ENCODE data around the gene RNF144B. TPM values are rescaled to one million over a fixed set of nuclear protein-coding genes. Genes with fewer than 3 reads are reported as not detected.

Gene RNF144B
- total RNA-seq, 1 experiment from 2014 or later = 2.3 TPM

DNA sequence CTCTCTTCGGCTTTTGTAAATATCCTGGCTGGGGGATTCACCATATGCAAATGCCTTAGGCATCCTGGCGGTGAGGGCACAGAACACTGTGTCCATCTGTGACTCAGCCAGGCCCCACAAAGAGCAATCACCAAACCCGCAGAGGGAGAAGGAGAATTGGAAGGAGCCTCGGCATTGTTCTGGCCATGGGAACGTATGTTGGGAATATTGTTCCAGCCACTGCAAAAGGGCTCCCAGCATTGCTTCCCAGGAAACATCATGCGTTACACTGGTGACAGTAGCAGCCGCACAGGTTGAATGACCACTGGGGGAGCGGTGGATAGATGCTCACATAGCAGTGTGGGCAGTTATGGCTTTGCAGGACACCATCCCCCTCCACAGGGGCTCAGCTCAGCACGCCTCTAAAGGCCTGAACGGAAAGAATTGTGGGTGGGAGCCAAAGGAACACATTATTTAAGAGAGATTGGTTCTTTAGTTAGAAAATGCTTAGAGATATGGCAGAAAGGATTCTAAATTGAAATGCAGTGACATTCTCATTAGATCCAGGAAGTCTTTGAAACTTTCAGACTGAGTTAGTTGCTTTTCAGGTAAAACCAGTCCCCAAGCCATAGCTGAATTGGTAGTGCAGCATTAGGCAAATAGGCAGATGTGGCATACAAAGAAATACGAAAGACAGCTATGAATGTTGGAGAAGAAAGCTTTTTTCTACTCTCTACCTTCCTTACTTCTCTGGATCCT lies 104.3 kb downstream of the RNF144B start:
- no peaks in the 10 kb centered on the region for H3K36me3 Mint-ChIP-seq (ENCODE audit: insufficient read depth in 1 of 3, low read depth in 3 of 3)

More for the DNA sequence above, 104.3 kb downstream of the RNF144B start:
- Histone ChIP-seq H4K91ac (ENCODE audit: insufficient read length, low read depth, low read length) (no peak overlapping the region), H3K23me2 (ENCODE audit: insufficient read length, low read depth, low read length, poor library complexity, severe bottlenecking) (no peaks in the 10 kb centered on the region), H2AFZ (ENCODE audit: low read length) (no peak overlapping the region), H4K8ac (replicated peaks; ENCODE audit: insufficient read length, low read depth, low read length) (no peak overlapping the region), H3K23ac (ENCODE audit: insufficient read length, low read depth, low read length) (no peak overlapping the region), H3T11ph (ENCODE audit: low read length) (no peak overlapping the region), H3K79me1 (ENCODE audit: insufficient read depth, low read depth, low read length, poor library complexity, severe bottlenecking) (no peaks in the 10 kb centered on the region), H3K27me3 (ENCODE audit: insufficient read depth, low read length) (no peaks in the 10 kb centered on the region), H4K5ac (ENCODE audit: insufficient read length, low read depth, low read length) (no peak overlapping the region), H2BK120ac (ENCODE audit: low read depth, low read length, poor library complexity, severe bottlenecking) (no peak overlapping the region), H2BK20ac (ENCODE audit: low read depth, low read length, poor library complexity, severe bottlenecking) (no peak overlapping the region), H3K4me1 (ENCODE audit: insufficient read depth, low read length) (peaks cover 12% of the 10 kb centered on the region; the same call in 1 of the 2 replicates), H2BK5ac (ENCODE audit: insufficient read length, low read length) (no peak overlapping the region), H4K20me1 (ENCODE audit: control insufficient read depth, insufficient read depth, insufficient read length) (no peaks in the 10 kb centered on the region), H2AK5ac (ENCODE audit: insufficient read length, low read length) (no peak overlapping the region), H3K27ac (ENCODE audit: insufficient read length, low read depth, low read length) (no peak overlapping the region), H3K79me2 (ENCODE audit: insufficient read depth, low read length) (no peaks in the 10 kb centered on the region), H3K14ac (ENCODE audit: insufficient read depth, low read length) (no peak overlapping the region), H3K4me2 (ENCODE audit: insufficient read depth, insufficient read length, low read length) (no peak overlapping the region), H3K9ac (ENCODE audit: extremely low read depth, insufficient read length, low read length) (no peak overlapping the region), H3K4ac (ENCODE audit: low read depth, low read length) (no peak overlapping the region), H3K18ac (ENCODE audit: insufficient read length, low read depth, low read length) (no peak overlapping the region), H2BK12ac (ENCODE audit: insufficient read length, low read depth, low read length) (no peak overlapping the region), H2BK15ac (ENCODE audit: low read depth, low read length) (no peak overlapping the region), H3K9me3 (ENCODE audit: control insufficient read depth, low read depth, low read length) (no peaks in the 10 kb centered on the region), H3K56ac (ENCODE audit: insufficient read length, low read depth, low read length) (no peak overlapping the region)
- Mint-ChIP-seq H3K4me1 (peaks cover 24 to 30% of the 10 kb centered on the region in 2 experiments), H3K9me3 (no peaks in the 10 kb centered on the region), H3K27me3 (ENCODE audit: low read depth) (no peaks in the 10 kb centered on the region), H3K4me3 (no peak overlapping the region), H3K27ac (no peak overlapping the region; a peak in 1 of 7 replicates)
- TF ChIP-seq, protein P1, sequence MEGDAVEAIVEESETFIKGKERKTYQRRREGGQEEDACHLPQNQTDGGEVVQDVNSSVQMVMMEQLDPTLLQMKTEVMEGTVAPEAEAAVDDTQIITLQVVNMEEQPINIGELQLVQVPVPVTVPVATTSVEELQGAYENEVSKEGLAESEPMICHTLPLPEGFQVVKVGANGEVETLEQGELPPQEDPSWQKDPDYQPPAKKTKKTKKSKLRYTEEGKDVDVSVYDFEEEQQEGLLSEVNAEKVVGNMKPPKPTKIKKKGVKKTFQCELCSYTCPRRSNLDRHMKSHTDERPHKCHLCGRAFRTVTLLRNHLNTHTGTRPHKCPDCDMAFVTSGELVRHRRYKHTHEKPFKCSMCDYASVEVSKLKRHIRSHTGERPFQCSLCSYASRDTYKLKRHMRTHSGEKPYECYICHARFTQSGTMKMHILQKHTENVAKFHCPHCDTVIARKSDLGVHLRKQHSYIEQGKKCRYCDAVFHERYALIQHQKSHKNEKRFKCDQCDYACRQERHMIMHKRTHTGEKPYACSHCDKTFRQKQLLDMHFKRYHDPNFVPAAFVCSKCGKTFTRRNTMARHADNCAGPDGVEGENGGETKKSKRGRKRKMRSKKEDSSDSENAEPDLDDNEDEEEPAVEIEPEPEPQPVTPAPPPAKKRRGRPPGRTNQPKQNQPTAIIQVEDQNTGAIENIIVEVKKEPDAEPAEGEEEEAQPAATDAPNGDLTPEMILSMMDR (conservative IDR thresholded peaks at IDR 0.05) = no peak
- no CpG with 5 or more reads among the region's 11 CpGs for WGBS (ENCODE audit: extremely low coverage, insufficient read length, low lambda C conversion rate)
- no peak for DNase-seq

Measured in H9 (cell line).